Measurements from ENCODE around the gene VSTM2B.
A peak's percentile ranks its signal among the peaks of the same experiment; 100 is the strongest.

Gene VSTM2B

GRCh38 chr19:29598496-29598895 lies 72.7 kb downstream of the VSTM2B start:
- no peak for DNase-seq

DNA sequence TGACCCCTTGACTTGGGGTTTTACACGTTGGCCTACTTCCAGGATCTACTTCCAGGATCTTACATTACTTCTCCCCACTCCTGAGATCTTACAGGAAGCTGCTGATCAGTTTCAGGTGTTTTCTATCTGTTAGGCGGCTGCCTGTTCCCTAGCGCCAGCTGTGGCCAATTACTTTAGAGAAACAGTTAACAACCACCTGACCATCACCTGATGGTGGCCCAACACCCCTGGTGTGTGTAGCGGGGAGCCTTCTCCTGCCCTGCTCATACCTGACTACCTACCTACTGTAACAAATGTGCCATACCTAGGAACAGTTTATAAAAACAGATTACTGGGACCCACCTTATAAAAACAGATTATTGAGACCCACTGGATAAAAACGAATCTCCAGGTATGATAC lies 77.5 kb downstream of the VSTM2B start:
- DNase-seq = no peak

DNA sequence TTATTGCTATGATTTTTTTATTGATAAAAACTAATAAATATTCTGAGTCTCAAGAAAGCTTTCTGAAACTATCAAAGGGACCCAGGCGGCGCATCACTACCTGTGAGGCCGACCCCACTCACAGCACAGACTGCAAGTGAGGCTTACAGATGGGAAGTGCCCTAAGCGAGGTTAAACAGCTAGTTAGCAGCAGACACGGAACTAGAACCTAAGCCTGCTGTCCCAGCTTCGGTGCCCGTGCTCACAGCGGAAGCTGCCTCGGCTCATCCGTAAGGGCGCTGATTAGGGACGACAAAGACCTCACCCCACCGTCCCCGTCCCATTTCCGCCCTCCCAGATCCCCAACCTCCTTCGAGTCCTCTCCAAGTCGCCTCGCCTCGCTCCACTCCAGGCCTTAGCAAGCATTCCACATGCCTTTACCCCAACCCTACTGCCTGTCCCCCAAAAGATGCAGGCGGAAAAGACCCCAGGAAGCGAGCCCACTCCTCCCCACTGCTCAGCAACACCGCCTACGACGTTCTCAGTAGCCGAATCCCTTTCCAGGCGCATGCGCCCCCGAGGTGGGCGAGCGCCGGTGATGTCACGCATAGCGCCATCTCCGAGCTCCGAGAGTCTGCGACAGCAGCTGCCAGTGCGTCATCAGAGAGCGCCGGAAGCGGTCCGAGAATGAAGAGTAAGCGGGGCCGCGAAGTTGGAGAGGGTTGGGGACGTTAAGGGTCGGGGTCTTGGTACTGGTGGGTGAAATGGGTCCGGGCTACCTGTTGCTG lies 80.0 kb downstream of the VSTM2B start, which contains the start of gene POP4:
Gene POP4, plus strand, starts transcription at position 631 of the 767 bp plus-strand sequence. Its CDS starts 36 bp downstream, at position 667.
- peak; percentile 99 for DNase-seq

- no peak for DNase-seq
Measured at GRCh38 chr19:29606420-29606747, 80.6 kb downstream of the VSTM2B start.

DNA sequence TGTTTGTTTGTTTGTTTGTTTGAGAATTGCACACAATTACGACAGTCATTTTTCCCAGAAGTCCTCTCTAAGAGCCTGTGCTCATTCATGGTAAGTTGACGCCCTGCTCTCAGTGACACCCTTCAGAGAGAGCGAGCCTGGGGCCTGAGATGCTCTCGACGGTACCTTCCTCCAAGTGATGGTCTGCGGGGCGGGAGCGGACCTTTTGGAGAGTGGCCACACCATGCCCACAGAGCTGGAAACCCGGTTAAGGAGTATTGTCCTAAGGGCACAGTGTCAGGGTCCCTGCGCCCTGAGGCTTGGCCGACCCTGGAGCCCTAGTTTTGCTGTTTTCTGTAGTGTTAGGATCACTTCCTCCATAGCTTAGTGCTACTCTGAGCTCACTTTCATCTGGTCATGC lies 83.8 kb downstream of the VSTM2B start:
- no peak for DNase-seq

DNA sequence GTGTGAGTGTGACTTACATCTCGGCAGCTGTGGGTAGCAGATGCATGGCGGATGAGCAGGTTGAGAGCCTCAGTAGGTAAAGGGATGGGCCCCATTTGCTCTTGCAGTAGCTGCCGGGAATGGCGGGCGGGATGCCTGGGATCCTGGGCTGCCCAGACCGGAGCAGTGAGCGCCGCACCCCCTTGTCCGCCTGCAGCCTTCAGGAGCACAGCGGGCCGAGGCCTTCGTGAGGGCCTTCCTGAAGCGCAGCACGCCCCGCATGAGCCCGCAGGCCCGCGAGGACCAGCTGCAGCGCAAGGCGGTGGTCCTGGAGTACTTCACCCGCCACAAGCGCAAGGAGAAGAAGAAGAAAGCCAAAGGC lies 84.4 kb downstream of the VSTM2B start:
- DNase-seq = no peak

- peak; percentile 92 for DNase-seq
Measured at GRCh38 chr19:29610574-29611271, 84.9 kb downstream of the VSTM2B start.

DNA sequence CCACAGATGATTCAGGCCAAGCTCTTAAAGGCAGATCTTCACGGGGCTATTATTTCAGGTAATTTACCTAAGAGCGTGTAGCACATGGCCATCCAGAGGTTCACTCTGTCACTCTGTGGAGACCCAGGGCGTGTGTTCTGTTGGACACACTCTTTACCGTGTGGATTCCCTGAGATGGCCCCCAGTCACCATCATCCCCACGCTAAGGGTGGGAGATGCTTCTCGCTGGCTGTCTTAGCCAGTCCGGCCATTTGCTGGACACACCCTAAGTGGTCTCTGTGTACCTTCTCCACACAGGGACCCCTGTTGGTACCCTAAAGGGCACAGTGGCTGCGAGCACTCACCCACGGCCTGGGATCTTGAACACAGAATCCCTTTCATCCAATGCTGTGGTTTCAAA lies 86.3 kb downstream of the VSTM2B start:
- no peak for DNase-seq

- no peak for DNase-seq
Measured at GRCh38 chr19:29612801-29613595, 87.2 kb downstream of the VSTM2B start.

DNA sequence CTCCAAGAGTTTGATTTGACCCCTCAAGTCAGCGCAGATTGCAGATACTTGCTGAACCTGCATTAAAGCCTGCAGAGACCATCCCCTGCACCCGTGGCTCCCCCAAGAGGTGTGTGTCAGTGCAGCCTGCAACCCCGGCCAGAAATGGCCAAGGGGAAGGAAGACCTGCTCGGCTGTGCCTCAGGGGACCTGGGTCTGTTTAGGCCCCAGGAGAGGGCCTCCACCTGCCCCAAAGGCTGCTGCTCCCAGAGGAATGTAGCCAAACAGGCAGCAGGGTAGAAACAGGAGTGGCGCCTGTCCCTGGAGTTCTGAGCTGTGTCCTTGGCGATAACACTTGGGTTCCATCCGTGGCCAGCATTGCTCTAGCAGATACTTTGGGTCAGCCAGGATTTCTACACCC lies 88.3 kb downstream of the VSTM2B start:
- no peak for DNase-seq

Data from OCI-M1 (cell line).